Globus pallidus (tissue), 1 donor: ENCODE data around the gene EDRF1.
"Not testable (repeated sequence)": the region's sequence is repeated elsewhere in the genome, so short reads cannot be mapped to it uniquely, and the experiment has no call there.

Experiments
- DNase-seq: peaks from one replicate; pipeline ENCODE4 v3.0.0-alpha.2; 2015; ENCODE audit warnings: low spot score

Gene EDRF1

DNA sequence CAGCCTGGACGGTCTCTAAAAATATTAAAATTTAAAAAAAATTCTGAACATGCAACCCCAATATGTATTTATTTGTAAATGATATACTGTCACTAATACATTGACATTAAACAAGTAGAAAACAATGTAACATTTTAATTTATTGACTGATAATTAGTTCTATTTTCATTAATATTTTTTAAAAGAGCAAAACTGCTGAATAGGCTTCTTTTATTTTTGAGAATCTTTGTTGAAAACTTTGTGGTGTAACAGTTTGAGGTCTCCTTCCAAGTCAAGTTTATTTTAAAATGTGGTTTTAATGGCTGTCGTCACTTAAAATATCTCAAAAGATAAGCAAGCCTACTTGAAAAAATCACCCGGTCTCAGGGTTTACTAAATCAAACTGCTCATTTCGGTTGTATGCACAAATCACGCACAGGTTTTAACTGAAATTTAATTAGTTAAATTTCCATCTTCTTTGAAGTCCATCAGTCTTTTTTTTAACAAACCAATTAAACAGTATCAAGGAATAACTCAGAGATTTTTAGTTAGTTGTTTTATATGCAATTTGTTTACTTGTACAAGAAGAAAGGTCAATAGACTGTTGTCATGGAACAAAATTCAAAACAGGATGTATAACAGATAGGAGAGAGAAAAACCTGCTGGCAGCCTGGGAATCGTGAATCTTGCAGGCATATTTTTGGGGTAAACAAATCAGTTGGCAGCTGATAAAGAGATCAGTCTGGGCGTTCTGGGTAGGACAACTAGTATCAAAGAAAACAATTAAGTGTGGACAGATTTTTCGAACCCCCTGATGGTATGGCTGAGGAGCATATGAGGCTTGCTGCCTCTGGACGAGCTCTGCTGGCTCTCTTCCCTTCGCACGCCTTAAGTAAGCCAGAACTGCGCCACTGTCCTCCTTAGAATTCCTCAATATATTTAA, 9.7 kb upstream of the EDRF1 start:
- no peak for DNase-seq

DNA sequence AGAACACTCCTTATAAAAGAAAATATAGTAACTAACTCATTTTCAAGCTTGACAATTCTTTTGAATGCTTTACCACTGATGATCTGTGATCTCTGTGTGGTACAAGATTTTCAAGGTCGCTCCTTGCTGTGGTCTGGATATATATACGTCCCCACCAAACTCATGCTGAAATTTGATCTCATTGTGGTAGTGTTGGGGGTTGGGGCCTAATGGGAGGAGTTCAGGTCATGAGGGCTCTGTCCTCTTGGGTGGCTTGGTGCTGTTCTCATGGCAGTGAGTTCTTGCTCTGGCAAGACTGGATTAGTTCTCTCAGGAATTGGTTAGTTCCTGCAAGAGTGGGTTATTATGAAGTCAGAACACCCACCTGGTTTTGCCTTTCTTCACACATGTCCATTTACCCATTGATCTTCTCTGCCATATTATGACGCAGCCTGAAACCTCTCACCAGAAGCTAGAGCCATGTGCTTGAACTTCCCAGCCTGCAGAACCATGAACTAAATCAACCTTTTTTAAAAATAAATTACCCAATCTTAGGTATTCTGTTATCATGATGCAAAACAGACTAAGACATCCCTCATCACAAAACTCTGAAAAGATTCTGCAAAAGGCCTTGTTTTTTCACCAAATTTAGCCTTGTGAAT, 8.3 kb upstream of the EDRF1 start:
- DNase-seq = no peak

GRCh38 chr10:125714728-125715127, 4.8 kb upstream of the EDRF1 start:
- DNase-seq = not testable (repeated sequence)

GRCh38 chr10:125720002-125720382, 483 bp downstream of the EDRF1 start:
- no peak for DNase-seq

- no peak for DNase-seq
Observed at GRCh38 chr10:125721035-125721434, 1.5 kb downstream of the EDRF1 start.

DNA sequence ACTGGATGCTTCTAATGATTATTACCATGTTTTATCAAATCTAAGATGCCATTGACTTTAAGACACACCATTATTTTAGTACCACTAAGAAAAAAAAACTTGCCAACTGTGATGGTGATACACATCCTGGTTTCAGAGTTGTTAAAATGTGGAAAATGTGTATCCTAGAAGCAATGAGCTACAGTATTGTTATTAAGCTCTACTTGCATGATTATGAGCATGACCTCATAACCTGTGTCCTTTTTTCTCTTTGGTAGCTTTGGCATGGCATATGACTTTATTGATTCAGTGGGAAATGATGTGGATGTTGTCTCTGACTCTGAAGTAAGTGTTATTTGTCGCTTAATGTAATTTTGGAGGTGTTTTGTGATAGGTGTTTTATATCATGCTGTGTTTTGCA, 3.3 kb downstream of the EDRF1 start:
- DNase-seq = no peak

GRCh38 chr10:125726914-125727313, 7.4 kb downstream of the EDRF1 start:
- no peak for DNase-seq

DNA sequence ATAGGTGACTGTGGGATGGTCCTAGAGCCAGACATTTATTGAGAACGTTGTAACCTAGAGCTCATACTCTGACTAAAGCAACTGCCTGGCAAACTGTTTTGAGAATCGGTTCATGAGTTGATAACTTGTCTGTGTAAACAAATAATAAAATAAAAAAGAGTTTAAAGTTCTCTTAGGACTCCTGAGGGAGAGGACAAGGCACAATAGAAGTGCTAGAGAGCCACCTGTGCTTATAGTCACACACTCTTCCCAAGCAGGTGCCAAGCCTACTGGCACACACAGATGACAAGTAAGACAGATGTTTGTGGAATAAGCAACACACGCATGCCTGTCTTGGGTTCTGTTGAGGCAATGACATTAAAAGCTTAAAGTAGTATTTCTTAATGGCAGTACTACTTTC, 7.9 kb downstream of the EDRF1 start:
- DNase-seq = no peak

DNA sequence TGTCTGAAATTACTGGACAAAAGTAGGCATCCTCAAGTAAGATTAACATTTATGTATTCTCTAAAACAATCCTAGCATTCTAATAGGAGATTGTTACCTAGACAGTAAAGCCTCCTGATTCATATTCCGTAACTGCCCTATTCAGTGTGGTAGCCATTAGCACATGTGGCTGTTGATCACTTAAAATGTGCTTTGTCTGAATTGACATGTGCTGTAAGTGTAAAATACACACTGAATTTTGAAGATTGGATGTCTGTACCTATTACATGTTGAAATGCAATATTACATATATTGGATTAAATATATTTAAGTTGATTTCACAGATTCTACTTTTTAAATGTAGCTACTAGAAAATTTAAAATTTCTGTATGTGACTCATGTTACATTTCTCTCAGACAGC, 14.6 kb downstream of the EDRF1 start:
- no peak for DNase-seq

DNA sequence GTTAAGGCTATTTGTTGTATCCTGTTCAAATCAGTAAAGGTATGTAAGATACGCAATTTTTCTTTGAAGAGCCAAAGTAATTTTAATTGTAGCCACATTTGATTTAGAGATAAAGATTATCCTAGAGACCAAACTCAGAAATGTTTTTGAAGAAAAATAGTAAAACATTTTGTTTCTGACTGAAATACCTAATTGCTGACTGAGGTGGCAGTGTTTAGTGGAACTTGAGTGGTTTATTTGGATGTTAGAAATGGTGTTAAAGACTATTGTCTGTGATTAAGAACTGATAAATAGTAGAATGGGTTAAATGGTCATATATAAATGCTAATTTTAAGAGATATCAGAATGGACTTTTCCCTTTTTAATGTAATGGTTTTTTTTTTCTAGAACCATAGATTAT, 15.3 kb downstream of the EDRF1 start:
- DNase-seq = no peak

DNA sequence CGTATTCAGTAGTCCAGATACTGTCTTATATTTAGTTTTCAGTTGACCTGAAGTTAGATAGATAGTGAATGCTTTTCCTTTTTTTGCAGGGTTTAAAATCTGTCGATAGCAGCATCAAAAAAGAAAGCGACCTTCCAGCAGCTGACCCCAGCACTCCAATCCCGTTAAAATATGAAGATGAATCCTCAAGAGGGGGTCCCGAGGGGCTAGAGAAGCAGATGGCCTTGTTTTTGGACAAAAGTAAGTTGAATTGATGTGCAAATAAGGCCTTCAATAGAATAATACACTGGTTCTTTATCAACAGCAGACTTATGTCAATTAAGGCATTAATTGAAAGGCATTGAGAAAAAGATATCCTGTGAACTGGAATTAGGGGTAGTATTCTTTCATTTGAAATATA, 18.7 kb downstream of the EDRF1 start:
- DNase-seq = no peak

GRCh38 chr10:125739994-125740679, 20.6 kb downstream of the EDRF1 start:
- DNase-seq = peak; percentile 47

- peak; percentile 9 for DNase-seq
Observed at GRCh38 chr10:125742465-125742864, 23.0 kb downstream of the EDRF1 start.

GRCh38 chr10:125744909-125745308, 25.4 kb downstream of the EDRF1 start:
- no peak for DNase-seq

DNA sequence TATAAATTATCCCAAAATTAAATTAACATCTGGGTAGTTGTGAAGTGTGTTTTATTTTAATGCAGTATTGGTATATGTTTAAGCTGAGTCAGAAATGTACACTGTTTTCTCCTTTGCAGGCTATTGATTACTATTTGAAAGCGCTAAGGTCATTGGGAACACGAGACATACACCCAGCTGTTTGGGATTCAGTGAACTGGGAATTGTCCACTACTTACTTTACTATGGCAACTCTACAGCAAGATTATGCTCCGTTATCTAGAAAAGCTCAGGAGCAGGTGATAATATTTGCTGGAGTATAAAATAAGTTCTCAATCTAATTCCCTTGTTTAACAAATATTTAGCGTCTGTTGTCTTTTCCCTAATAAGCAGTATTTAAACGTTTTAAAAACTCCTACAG, 27.9 kb downstream of the EDRF1 start:
- no peak for DNase-seq

- DNase-seq = no peak
Observed at GRCh38 chr10:125756196-125756595, 36.7 kb downstream of the EDRF1 start.

- no peak for DNase-seq
Observed at GRCh38 chr10:125756853-125757487, 37.5 kb downstream of the EDRF1 start.

DNA sequence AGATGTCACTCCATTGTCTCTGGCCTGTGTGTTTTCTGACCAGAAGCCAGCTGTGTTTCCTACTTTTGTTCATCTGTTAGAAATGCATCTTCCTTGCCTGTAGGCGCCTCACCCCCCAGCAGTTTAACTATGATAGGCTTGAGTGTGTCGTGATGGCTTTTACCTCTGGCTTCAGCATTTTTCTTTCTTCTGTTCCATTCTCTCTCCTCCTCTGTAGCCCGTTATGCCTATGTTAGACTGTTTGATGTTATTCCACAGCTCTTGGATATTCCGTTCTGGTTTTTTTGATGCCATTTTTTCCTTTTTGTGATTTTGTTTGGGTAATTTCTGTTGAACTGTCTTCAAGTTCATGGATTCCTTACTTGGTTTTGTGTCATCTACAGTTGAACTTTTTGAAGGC, 38.2 kb downstream of the EDRF1 start:
- DNase-seq = no peak

DNA sequence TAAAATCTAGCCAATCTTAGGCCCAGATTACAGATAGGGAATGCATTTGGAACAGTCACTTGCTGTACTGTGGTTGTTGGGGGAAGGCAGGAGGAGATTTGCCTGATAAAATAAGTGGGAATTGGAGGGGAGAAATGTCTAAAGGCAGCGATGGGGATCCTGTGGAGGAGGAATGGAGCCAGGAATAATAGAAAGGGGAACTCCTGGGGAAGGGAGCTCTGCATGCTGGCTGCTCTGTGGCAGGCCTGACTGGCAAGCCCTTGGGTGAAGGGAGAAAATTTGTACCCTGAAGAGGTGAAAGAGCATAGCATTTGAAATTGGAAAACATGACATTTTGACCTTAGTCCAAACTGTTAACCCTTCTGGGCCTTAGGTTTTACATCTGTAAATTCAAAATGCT, 42.5 kb downstream of the EDRF1 start:
- no peak for DNase-seq

GRCh38 chr10:125762692-125763648, 43.5 kb downstream of the EDRF1 start:
- DNase-seq = no peak

GRCh38 chr10:125765835-125766234, 46.3 kb downstream of the EDRF1 start:
- no peak for DNase-seq
